Activated CD4-positive, alpha-beta T cell treated with anti-CD3 and anti-CD28 coated beads for 4 hours (primary cell): Measurements from ENCODE around the gene KRTAP22-1.

Experiments used
- DNase-seq, 2 donors: peaks; one replicate each; pipeline ENCODE4 v3.0.0-alpha.2; 2020

Gene KRTAP22-1

GRCh38 chr21:30600787-30601186 lies at the start of gene KRTAP22-1:
Gene KRTAP22-1, plus strand, starts transcription at chr21:30601087.
- no peak for DNase-seq

GRCh38 chr21:30552782-30553181 lies 48.1 kb upstream of the KRTAP22-1 start:
- no peak for DNase-seq

- DNase-seq = no peak
These were observed 45.8 kb upstream of the KRTAP22-1 start for GRCh38 chr21:30555095-30555494.

- no peak for DNase-seq
These were observed 39.5 kb upstream of the KRTAP22-1 start, which contains the start of gene KRTAP19-7 for GRCh38 chr21:30561264-30561895. Gene KRTAP19-7, minus strand, starts transcription at chr21:30561314. Its CDS starts 25 bp downstream, at chr21:30561289.

GRCh38 chr21:30561957-30562356 lies 38.9 kb upstream of the KRTAP22-1 start:
- no peak for DNase-seq

GRCh38 chr21:30563072-30563471 lies 37.8 kb upstream of the KRTAP22-1 start:
- no peak for DNase-seq

- DNase-seq = no peak
These were observed 37.3 kb upstream of the KRTAP22-1 start for GRCh38 chr21:30563630-30564029.

- no peak for DNase-seq
These were observed 33.3 kb upstream of the KRTAP22-1 start for GRCh38 chr21:30567617-30568016.

- DNase-seq = no peak
These were observed 23.1 kb upstream of the KRTAP22-1 start for GRCh38 chr21:30577766-30578165.

- DNase-seq = no peak
These were observed 21.5 kb upstream of the KRTAP22-1 start for GRCh38 chr21:30579346-30579745.

GRCh38 chr21:30580132-30580531 lies 20.8 kb upstream of the KRTAP22-1 start:
- DNase-seq = no peak

- no peak for DNase-seq
These were observed 18.0 kb upstream of the KRTAP22-1 start for GRCh38 chr21:30582870-30583269.

- no peak for DNase-seq
These were observed 10.6 kb upstream of the KRTAP22-1 start, which contains the start of gene KRTAP22-2 for GRCh38 chr21:30590297-30590696. Gene KRTAP22-2, minus strand, starts transcription at chr21:30590397.

- DNase-seq = no peak
These were observed 8.7 kb upstream of the KRTAP22-1 start, which contains the start of gene KRTAP6-3 for GRCh38 chr21:30592140-30592539. Gene KRTAP6-3, plus strand, starts transcription at chr21:30592440. Its CDS starts 6 bp downstream, at chr21:30592446.

- no peak for DNase-seq
These were observed 2.1 kb upstream of the KRTAP22-1 start, which contains the start of gene KRTAP6-2 for GRCh38 chr21:30598802-30599201. Gene KRTAP6-2, minus strand, starts transcription at chr21:30598902. Its CDS starts 28 bp downstream, at chr21:30598874.

- no peak for DNase-seq
These were observed 5.1 kb downstream of the KRTAP22-1 start for GRCh38 chr21:30605968-30606367.

- no peak for DNase-seq
These were observed 11.2 kb downstream of the KRTAP22-1 start for GRCh38 chr21:30612132-30612531.

- DNase-seq = no peak
These were observed 12.9 kb downstream of the KRTAP22-1 start, which contains the start of gene KRTAP6-1 for GRCh38 chr21:30613836-30614235. Gene KRTAP6-1, minus strand, starts transcription at chr21:30613930. Its CDS starts 26 bp downstream, at chr21:30613904.

- no peak for DNase-seq
These were observed 14.3 kb downstream of the KRTAP22-1 start for GRCh38 chr21:30615199-30615598.

GRCh38 chr21:30616125-30616524 lies 15.2 kb downstream of the KRTAP22-1 start, which contains the start of gene KRTAP20-1:
Gene KRTAP20-1, plus strand, starts transcription at chr21:30616425. Its CDS starts 30 bp downstream, at chr21:30616455.
- no peak for DNase-seq

- no peak for DNase-seq
These were observed 19.2 kb downstream of the KRTAP22-1 start for GRCh38 chr21:30620080-30620479.

GRCh38 chr21:30620522-30620921 lies 19.6 kb downstream of the KRTAP22-1 start, which contains the start of gene KRTAP20-4:
Gene KRTAP20-4, plus strand, starts transcription at chr21:30620627.
- no peak for DNase-seq

- DNase-seq = no peak
These were observed 22.5 kb downstream of the KRTAP22-1 start for GRCh38 chr21:30623362-30623761.

GRCh38 chr21:30625449-30626165 lies 24.7 kb downstream of the KRTAP22-1 start:
- no peak for DNase-seq
